HG02798 (cell line): ENCODE data around the gene DGKH.
"Not testable (repeated sequence)": the region's sequence is repeated elsewhere in the genome, so short reads cannot be mapped to it uniquely, and the experiment has no call there.

Experiments
- ATAC-seq: cut with Tn5 transposase; IDR thresholded peaks from one replicate; pipeline ENCODE4 v1.9.1; 2021; ENCODE audit warnings: mild to moderate bottlenecking; ENCODE audit not compliant: unreplicated experiment, poor library complexity

The DGKH gene

GRCh38 chr13:42153199-42154113, 105.0 kb downstream of the DGKH start:
- ATAC-seq, result no peak

- no peak for ATAC-seq
These were observed 106.8 kb downstream of the DGKH start for GRCh38 chr13:42155251-42155650.

- not testable (repeated sequence) for ATAC-seq
These were observed 114.9 kb downstream of the DGKH start for GRCh38 chr13:42163338-42163737.

- not testable (repeated sequence) for ATAC-seq
These were observed 115.5 kb downstream of the DGKH start for GRCh38 chr13:42163910-42164309.

- ATAC-seq, result no peak
These were observed 116.2 kb downstream of the DGKH start for GRCh38 chr13:42164557-42165125.

GRCh38 chr13:42168496-42168895, 120.0 kb downstream of the DGKH start:
- ATAC-seq, result no peak

GRCh38 chr13:42170029-42170428, 121.6 kb downstream of the DGKH start:
- no peak for ATAC-seq

- no peak for ATAC-seq
These were observed 125.4 kb downstream of the DGKH start for GRCh38 chr13:42173789-42174343.

- ATAC-seq, result no peak
These were observed 126.1 kb downstream of the DGKH start for GRCh38 chr13:42174344-42175162.

GRCh38 chr13:42176294-42176693, 127.8 kb downstream of the DGKH start:
- ATAC-seq, result no peak

GRCh38 chr13:42177189-42177588, 128.7 kb downstream of the DGKH start:
- ATAC-seq, result no peak

- ATAC-seq, result no peak
These were observed 133.0 kb downstream of the DGKH start for GRCh38 chr13:42181381-42181953.

GRCh38 chr13:42189061-42189460, 140.6 kb downstream of the DGKH start:
- ATAC-seq, result no peak

GRCh38 chr13:42190529-42190928, 142.1 kb downstream of the DGKH start:
- ATAC-seq, result no peak

- ATAC-seq, result no peak
These were observed 163.4 kb downstream of the DGKH start for GRCh38 chr13:42211704-42212464.

- no peak for ATAC-seq
These were observed 166.0 kb downstream of the DGKH start for GRCh38 chr13:42214446-42214845.

GRCh38 chr13:42215578-42216421, 167.4 kb downstream of the DGKH start:
- ATAC-seq, result no peak

GRCh38 chr13:42216422-42216735, 167.9 kb downstream of the DGKH start:
- no peak for ATAC-seq

GRCh38 chr13:42218576-42218975, 170.1 kb downstream of the DGKH start:
- ATAC-seq, result no peak
